GM19463 (cell line): ENCODE measurements around the gene FRY.
A peak's percentile ranks its signal among the peaks of the same experiment; 100 is the strongest.

Experiments
- ATAC-seq: cut with Tn5 transposase; IDR thresholded peaks from one replicate; pipeline ENCODE4 v1.9.1; 2021; ENCODE audit warnings: mild to moderate bottlenecking, moderate library complexity; ENCODE audit not compliant: unreplicated experiment

Gene FRY

GRCh38 chr13:32285633-32285965 lies 254.0 kb downstream of the FRY start:
- ATAC-seq: no peak

- ATAC-seq: no peak
Measured at GRCh38 chr13:32297206-32297605, 265.6 kb downstream of the FRY start.

- ATAC-seq: no peak
Measured at GRCh38 chr13:32298695-32299094, 267.1 kb downstream of the FRY start.

- no peak for ATAC-seq
Measured at GRCh38 chr13:32299893-32300292, 268.3 kb downstream of the FRY start.

GRCh38 chr13:32300406-32300805 lies 268.8 kb downstream of the FRY start:
- no peak for ATAC-seq

GRCh38 chr13:32300920-32301319 lies 269.3 kb downstream of the FRY start:
- no peak for ATAC-seq

- no peak for ATAC-seq
Measured at GRCh38 chr13:32302461-32302860, 270.9 kb downstream of the FRY start.

- no peak for ATAC-seq
Measured at GRCh38 chr13:32305646-32306045, 274.1 kb downstream of the FRY start.

GRCh38 chr13:32309312-32310133 lies 277.9 kb downstream of the FRY start:
- no peak for ATAC-seq

GRCh38 chr13:32310134-32310706 lies 278.6 kb downstream of the FRY start:
- no peak for ATAC-seq

GRCh38 chr13:32311188-32311897 lies 279.8 kb downstream of the FRY start:
- ATAC-seq: no peak

GRCh38 chr13:32314271-32315237 lies 283.0 kb downstream of the FRY start:
- ATAC-seq: peak; percentile 7

GRCh38 chr13:32315238-32316027 lies 283.9 kb downstream of the FRY start, which contains the start of the genes BRCA2 and ZAR1L:
BRCA2 (plus strand) TSS chr13:32315508; CDS start chr13:32316461, 953 bp downstream.
ZAR1L (minus strand) TSS chr13:32315363; CDS start chr13:32311925, 3,438 bp downstream.
- ATAC-seq: peak; percentile 92

GRCh38 chr13:32316028-32316339 lies 284.4 kb downstream of the FRY start:
- peak; percentile 46 for ATAC-seq

GRCh38 chr13:32316501-32316900 lies 284.9 kb downstream of the FRY start:
- ATAC-seq: no peak

GRCh38 chr13:32317716-32318465 lies 286.3 kb downstream of the FRY start:
- no peak for ATAC-seq

GRCh38 chr13:32320528-32320927 lies 289.0 kb downstream of the FRY start:
- no peak for ATAC-seq

GRCh38 chr13:32323912-32324311 lies 292.3 kb downstream of the FRY start:
- ATAC-seq: no peak

- ATAC-seq: no peak
Measured at GRCh38 chr13:32330441-32330840, 298.9 kb downstream of the FRY start.
